ENCODE results near the gene KRT16.

- TF ChIP-seq, protein P1, sequence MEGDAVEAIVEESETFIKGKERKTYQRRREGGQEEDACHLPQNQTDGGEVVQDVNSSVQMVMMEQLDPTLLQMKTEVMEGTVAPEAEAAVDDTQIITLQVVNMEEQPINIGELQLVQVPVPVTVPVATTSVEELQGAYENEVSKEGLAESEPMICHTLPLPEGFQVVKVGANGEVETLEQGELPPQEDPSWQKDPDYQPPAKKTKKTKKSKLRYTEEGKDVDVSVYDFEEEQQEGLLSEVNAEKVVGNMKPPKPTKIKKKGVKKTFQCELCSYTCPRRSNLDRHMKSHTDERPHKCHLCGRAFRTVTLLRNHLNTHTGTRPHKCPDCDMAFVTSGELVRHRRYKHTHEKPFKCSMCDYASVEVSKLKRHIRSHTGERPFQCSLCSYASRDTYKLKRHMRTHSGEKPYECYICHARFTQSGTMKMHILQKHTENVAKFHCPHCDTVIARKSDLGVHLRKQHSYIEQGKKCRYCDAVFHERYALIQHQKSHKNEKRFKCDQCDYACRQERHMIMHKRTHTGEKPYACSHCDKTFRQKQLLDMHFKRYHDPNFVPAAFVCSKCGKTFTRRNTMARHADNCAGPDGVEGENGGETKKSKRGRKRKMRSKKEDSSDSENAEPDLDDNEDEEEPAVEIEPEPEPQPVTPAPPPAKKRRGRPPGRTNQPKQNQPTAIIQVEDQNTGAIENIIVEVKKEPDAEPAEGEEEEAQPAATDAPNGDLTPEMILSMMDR (IDR thresholded peaks at IDR 0.05): no peak
- TF ChIP-seq POLR2A (IDR thresholded peaks at IDR 0.05): no peak
- TF ChIP-seq EP300 (IDR thresholded peaks at IDR 0.05): no peak
Measured at GRCh38 chr17:41595585-41595984, 17.0 kb downstream of the KRT16 start.
